Measurements from ENCODE around the gene ADPRM.

- TF ChIP-seq ZNF560 (tag by site-specific recombination; IDR thresholded peaks at IDR 0.05; ENCODE audit: borderline replicate concordance) (no peak), ZNF549 (tag by site-specific recombination; IDR thresholded peaks at IDR 0.05) (no peak)
Measured at GRCh38 chr17:10742431-10742830, 45.0 kb downstream of the ADPRM start.

All from HEK293 (cell line).